Sigmoid colon (tissue), 7 donors: Measurements from ENCODE around the gene ATF7. TPM values are rescaled to one million over a fixed set of nuclear protein-coding genes. Genes with fewer than 3 reads are reported as not detected.

ENCODE experiments used
- DNase-seq: peaks from one replicate; pipeline ENCODE4 v3.0.0-alpha.2; 2019
- H3K27ac ChIP-seq, 4 donors: fragments of 200-600 bp; sonication (generic); one replicate each; pipeline ENCODE4 v1.5.1; 2016 to 2019; ENCODE audit warnings: mild to moderate bottlenecking in 1 of 4
- H3K27me3 ChIP-seq, 3 donors: fragments of 200-600 bp; sonication (generic); one replicate each; pipeline ENCODE4 v1.5.1; 2019; ENCODE audit warnings: mild to moderate bottlenecking in 1 of 3
- H3K36me3 ChIP-seq, 4 donors: fragments of 200-600 bp; sonication (generic); one replicate each; pipeline ENCODE4 v1.5.1; 2016 to 2019
- H3K4me1 ChIP-seq, 4 donors: fragments of 200-600 bp; sonication (generic); one replicate each; pipeline ENCODE4 v1.5.1; 2017 to 2019
- H3K4me3 ChIP-seq, 4 donors: fragments of 200-600 bp; sonication (generic); one replicate each; pipeline ENCODE4 v1.5.1; 2017 to 2019; ENCODE audit warnings: mild to moderate bottlenecking in 2 of 4, moderate library complexity in 1 of 4
- H3K9me3 ChIP-seq, 4 donors: fragments of 200-600 bp in 3 of 4; sonication (generic) in 3 of 4; one replicate each; pipeline versions ENCODE4 v1.5.1 to v1.6.1; 2013 to 2019
- EP300 ChIP-seq, 4 donors: sonication (generic); formaldehyde crosslinking; IDR thresholded peaks; one replicate each; pipeline ENCODE4 v1.6.1; 2017; ENCODE audit warnings: antibody characterized with exemption in 4 of 4
- POLR2A ChIP-seq, 2 donors: fragments of 450-650 bp; IDR thresholded peaks; one replicate each; pipeline ENCODE4 v1.6.1; 2016; ENCODE audit warnings: antibody characterized with exemption in 2 of 2, mild to moderate bottlenecking in 2 of 2, moderate library complexity in 2 of 2
- POLR2AphosphoS5 ChIP-seq, 4 donors: sonication (generic); formaldehyde crosslinking; IDR thresholded peaks; one replicate each; pipeline ENCODE4 v1.6.1; 2017; ENCODE audit warnings: antibody characterized with exemption in 4 of 4
- WGBS, 2 donors: extraction: QIAGEN DNeasy Blood & Tissue Kit; methylation state at CpG; one replicate each; pipeline ENCODE4 v1.1.7; 2013; 5-methylcytosine and 5-hydroxymethylcytosine counted together
- intact Hi-C: fragments of 100-400 bp; cut with DNase I; formaldehyde crosslinking; loops from one replicate; pipeline ENCODE4 v1.15.1; 2023
- polyA plus RNA-seq, 3 donors: library from polyadenylated mRNA; stranded (reverse); fragments of 200-250 nt; gene quantifications; one replicate each; pipeline ENCODE4 v1.2.3, GENCODE V29; 2013
- total RNA-seq, 4 donors: library from RNA; depleted of rRNA; stranded (reverse); fragments of >200 nt; gene quantifications; one replicate each; pipeline ENCODE4 v1.1.0, GENCODE V29; 2016
- TF ChIP-seq, protein P1 (sequence below), 4 experiments: fragments of 450-650 bp in 3 of 4; fragments of 200-600 bp in 1 of 4; IDR thresholded peaks; one replicate each; pipeline ENCODE4 v1.5.1; 2016 to 2019; ENCODE audit warnings: antibody characterized with exemption in 4 of 4, mild to moderate bottlenecking in 3 of 4, moderate library complexity in 2 of 4
- donor health status: healthy with polysubstance abuse.
- donor health status: Bipolar disorder and iron deficiency.
- donor health status: healthy.

Gene ATF7
- total and polyA plus RNA-seq, 7 donors = 20.2 to 36.0 (median 22.0) TPM

- H3K9me3 ChIP-seq = no peaks in the 10 kb centered on the region
- peaks cover 87 to 100% (median 99%) of the 10 kb centered on the region in 4 donors for H3K36me3 ChIP-seq
- 95 to 96% methylated on average over 11 of the region's 11 CpGs for WGBS, 2 donors
- H3K4me3 ChIP-seq = no peak overlapping the region
- H3K27me3 ChIP-seq = no peaks in the 10 kb centered on the region
- intact Hi-C loops = no loop called here
- no peak for DNase-seq
- no peak for TF ChIP-seq POLR2AphosphoS5 (IDR thresholded peaks at IDR 0.05)
- TF ChIP-seq POLR2A (IDR thresholded peaks at IDR 0.05) = no peak
- TF ChIP-seq EP300 (IDR thresholded peaks at IDR 0.05) = no peak
- TF ChIP-seq, protein P1, sequence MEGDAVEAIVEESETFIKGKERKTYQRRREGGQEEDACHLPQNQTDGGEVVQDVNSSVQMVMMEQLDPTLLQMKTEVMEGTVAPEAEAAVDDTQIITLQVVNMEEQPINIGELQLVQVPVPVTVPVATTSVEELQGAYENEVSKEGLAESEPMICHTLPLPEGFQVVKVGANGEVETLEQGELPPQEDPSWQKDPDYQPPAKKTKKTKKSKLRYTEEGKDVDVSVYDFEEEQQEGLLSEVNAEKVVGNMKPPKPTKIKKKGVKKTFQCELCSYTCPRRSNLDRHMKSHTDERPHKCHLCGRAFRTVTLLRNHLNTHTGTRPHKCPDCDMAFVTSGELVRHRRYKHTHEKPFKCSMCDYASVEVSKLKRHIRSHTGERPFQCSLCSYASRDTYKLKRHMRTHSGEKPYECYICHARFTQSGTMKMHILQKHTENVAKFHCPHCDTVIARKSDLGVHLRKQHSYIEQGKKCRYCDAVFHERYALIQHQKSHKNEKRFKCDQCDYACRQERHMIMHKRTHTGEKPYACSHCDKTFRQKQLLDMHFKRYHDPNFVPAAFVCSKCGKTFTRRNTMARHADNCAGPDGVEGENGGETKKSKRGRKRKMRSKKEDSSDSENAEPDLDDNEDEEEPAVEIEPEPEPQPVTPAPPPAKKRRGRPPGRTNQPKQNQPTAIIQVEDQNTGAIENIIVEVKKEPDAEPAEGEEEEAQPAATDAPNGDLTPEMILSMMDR (IDR thresholded peaks at IDR 0.05) = no peak
- H3K27ac ChIP-seq = peak overlapping the region in 1 of 4 donors; percentile 37
- H3K4me1 ChIP-seq = peaks cover 0 to 15% (median 10%) of the 10 kb centered on the region in 4 donors
Measured at GRCh38 chr12:53464685-53465418, 161.3 kb downstream of the ATF7 start.

- intact Hi-C loops = no loop called here
- no peaks in the 10 kb centered on the region for H3K27me3 ChIP-seq
- DNase-seq = no peak
- no peak overlapping the region for H3K4me3 ChIP-seq
- H3K4me1 ChIP-seq = peaks cover 0 to 15% (median 10%) of the 10 kb centered on the region in 4 donors
- peak overlapping the region in 1 of 4 donors; percentile 5 for H3K27ac ChIP-seq
- H3K9me3 ChIP-seq = no peaks in the 10 kb centered on the region
- TF ChIP-seq EP300 (IDR thresholded peaks at IDR 0.05) = no peak
- TF ChIP-seq POLR2A (IDR thresholded peaks at IDR 0.05) = no peak
- TF ChIP-seq, protein P1 (IDR thresholded peaks at IDR 0.05) = no peak
- no peak for TF ChIP-seq POLR2AphosphoS5 (IDR thresholded peaks at IDR 0.05)
- peaks cover 86 to 100% (median 99%) of the 10 kb centered on the region in 4 donors for H3K36me3 ChIP-seq
- 56 to 69% methylated on average over 5 of the region's 5 CpGs for WGBS, 2 donors
Measured at GRCh38 chr12:53463802-53464560, 162.2 kb downstream of the ATF7 start.

- H3K27ac ChIP-seq = no peak overlapping the region
- peaks cover 86 to 100% (median 100%) of the 10 kb centered on the region in 4 donors for H3K36me3 ChIP-seq
Measured at GRCh38 chr12:53462935-53463334, 163.2 kb downstream of the ATF7 start.

DNA sequence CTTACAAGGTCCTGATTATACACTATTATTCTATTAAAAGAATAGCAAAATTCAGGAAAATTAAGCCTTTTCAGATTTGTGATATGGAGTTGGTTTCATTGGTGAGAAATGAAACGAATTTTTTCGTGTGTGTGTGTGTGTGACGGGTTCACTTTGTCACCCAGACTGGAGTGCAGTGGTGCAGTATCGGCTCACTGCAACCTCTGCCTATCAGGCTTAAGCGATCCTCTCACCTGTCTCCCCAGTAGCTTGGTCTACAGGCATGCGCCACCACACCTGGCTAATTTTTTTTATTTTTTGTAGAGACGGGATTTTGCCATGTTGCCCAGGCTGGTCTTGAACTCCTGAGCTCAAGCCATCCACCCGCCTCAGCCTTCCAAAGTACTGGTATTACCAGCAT, 164.6 kb downstream of the ATF7 start:
- Histone ChIP-seq H3K9me3 (no peaks in the 10 kb centered on the region), H3K27ac (peak overlapping the region in 1 of 4 donors; percentile 51), H3K27me3 (no peaks in the 10 kb centered on the region), H3K4me1 (peaks cover 0 to 15% (median 10%) of the 10 kb centered on the region in 4 donors), H3K36me3 (peaks cover 86 to 100% (median 100%) of the 10 kb centered on the region in 4 donors), H3K4me3 (no peak overlapping the region)
- intact Hi-C loops = no loop called here
- 86 to 92% methylated on average over 8 of the region's 8 CpGs for WGBS, 2 donors
- no peak for TF ChIP-seq POLR2A (IDR thresholded peaks at IDR 0.05)
- TF ChIP-seq EP300 (IDR thresholded peaks at IDR 0.05) = no peak
- no peak for TF ChIP-seq POLR2AphosphoS5 (IDR thresholded peaks at IDR 0.05)
- TF ChIP-seq, protein P1 (IDR thresholded peaks at IDR 0.05) = no peak
- no peak for DNase-seq

More at GRCh38 chr12:53462935-53463334, 163.2 kb downstream of the ATF7 start:
- 72 to 80% methylated on average over 3 of the region's 3 CpGs for WGBS, 2 donors
- no peaks in the 10 kb centered on the region for H3K27me3 ChIP-seq
- H3K9me3 ChIP-seq = no peaks in the 10 kb centered on the region
- DNase-seq = no peak
- peaks cover 0 to 15% (median 10%) of the 10 kb centered on the region in 4 donors for H3K4me1 ChIP-seq
- intact Hi-C loops = no loop called here
- no peak overlapping the region for H3K4me3 ChIP-seq
- TF ChIP-seq EP300 (IDR thresholded peaks at IDR 0.05) (no peak), POLR2A (IDR thresholded peaks at IDR 0.05) (no peak), POLR2AphosphoS5 (IDR thresholded peaks at IDR 0.05) (no peak)
- TF ChIP-seq, protein P1 (IDR thresholded peaks at IDR 0.05) = no peak
